M059J (cell line): ENCODE measurements around the gene SETBP1. TPM values are rescaled to one million over a fixed set of nuclear protein-coding genes. Genes with fewer than 3 reads are reported as not detected.

Experiments used
- DNase-seq: peaks from one replicate; pipeline ENCODE4 v3.0.0-alpha.2; 2012; ENCODE audit warnings: low read depth
- total RNA-seq: library from RNA; depleted of rRNA; stranded (reverse); fragments of >200 nt; shearing (Covaris generic); gene quantifications from 2 replicates; pipeline ENCODE4 v1.2.3, GENCODE V29; 2014

The SETBP1 gene
- total RNA-seq, 1 experiment from 2014 or later, result 4.1 TPM

GRCh38 chr18:44968336-44968735 lies 287.6 kb downstream of the SETBP1 start:
- no peak for DNase-seq

DNA sequence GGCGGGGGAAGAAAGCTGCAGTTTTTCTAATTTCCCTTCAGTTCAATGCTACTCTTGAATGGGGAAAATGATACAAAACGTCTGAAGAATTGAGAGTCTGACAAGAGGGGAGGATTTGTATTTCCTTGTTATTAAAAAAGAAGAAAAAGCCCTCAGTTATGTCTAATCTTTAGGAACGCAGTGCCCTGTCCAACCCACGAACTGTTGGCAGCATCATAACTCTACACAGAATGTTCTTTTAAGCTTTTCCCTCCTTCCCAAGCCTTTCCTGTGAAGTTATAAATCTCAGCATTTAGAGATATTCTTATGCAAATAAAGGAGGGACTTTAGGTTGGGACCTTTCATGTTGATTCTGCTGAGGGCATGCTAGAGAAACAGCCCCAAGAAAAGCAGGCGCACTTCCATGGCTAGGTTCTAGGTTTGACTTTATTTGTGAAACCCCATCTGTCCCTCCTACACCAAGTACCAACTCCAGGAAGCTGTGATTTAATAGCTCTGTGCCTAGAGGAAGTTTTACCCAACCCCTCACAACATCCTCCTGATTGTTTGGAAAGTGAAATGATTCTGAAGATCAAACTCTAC lies 288.6 kb downstream of the SETBP1 start:
- no peak for DNase-seq

GRCh38 chr18:44973282-44973681 lies 292.6 kb downstream of the SETBP1 start:
- no peak for DNase-seq

DNA sequence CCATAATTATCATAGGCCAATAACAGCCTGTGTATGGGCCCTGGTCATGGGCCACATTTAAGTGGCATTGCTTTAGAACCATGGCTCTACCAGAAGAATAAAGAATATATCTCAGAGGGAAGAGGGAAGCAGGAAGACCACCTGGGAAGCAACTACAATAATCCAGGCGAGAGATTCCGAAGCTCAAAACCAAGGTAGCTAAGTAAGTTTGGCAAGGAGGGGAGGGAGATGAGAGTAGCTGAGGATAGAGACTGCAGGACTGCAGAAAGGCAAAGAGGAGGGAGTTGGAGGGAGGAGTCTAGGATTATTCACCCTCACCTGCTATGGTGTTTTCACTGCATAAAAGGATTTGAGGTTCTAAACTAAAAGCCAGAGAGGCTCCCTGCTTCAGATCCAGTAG lies 293.5 kb downstream of the SETBP1 start:
- no peak for DNase-seq

GRCh38 chr18:44977856-44978255 lies 297.2 kb downstream of the SETBP1 start:
- no peak for DNase-seq

DNA sequence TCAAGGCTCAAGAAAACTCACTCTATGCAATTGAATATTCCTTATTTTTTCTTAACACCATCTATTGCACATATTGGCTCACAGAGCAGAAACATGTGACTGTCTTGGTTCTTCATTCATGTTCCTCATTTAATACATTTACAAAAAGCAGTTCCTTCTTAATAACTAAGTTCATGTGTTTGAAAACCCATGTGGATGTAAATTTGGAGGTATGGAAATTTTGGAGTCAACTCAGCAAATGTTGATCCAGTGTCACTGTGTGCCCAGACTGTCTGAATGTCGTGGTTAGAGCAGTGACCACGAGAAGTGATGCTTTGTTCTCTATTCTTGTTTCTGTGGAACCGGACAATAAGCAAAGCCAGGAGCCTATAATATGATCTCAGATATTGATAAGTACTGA lies 299.1 kb downstream of the SETBP1 start:
- DNase-seq, result no peak

- DNase-seq, result no peak
Measured at GRCh38 chr18:44981121-44981520, 300.4 kb downstream of the SETBP1 start.

GRCh38 chr18:44986933-44987332 lies 306.2 kb downstream of the SETBP1 start:
- no peak for DNase-seq

DNA sequence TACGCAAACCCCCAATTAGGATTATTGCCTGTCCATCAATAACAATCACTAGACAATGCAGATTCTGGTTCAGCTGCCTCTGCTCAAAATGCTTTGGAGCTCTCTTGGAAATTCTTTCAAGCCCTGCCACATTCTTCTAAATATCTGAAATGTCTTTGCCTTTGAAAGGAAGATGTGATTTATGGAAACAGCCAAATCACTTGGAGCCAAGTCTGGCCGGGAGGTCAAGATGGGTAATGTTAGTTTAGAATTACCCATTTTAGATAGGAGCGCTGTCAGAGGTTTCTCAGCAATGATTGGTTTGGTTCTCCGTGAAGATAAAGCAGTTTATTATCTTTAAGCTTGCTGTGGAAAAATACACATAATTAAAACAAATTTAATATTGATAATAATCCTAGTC lies 306.7 kb downstream of the SETBP1 start:
- no peak for DNase-seq

- DNase-seq, result no peak
Measured at GRCh38 chr18:44988821-44989587, 308.3 kb downstream of the SETBP1 start.

DNA sequence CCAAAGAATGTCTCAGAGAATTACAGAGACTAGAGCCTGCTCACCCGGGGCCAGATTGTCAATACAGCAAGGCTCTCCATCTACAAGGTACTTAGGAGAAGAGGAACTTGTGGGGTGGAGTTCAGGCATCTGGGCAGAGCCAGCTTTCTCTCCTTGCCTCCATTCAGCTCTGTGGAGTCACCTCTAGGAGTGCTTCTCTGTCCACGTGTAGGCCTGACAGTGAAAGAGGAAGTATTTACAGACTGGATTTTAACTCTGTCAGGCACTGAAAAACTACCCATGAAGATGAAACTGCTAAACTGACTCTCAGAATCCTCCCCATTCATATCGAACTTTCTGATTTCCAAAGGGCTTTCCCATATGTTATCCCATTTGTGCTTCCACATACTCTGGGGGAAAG lies 315.6 kb downstream of the SETBP1 start:
- DNase-seq, result no peak

DNA sequence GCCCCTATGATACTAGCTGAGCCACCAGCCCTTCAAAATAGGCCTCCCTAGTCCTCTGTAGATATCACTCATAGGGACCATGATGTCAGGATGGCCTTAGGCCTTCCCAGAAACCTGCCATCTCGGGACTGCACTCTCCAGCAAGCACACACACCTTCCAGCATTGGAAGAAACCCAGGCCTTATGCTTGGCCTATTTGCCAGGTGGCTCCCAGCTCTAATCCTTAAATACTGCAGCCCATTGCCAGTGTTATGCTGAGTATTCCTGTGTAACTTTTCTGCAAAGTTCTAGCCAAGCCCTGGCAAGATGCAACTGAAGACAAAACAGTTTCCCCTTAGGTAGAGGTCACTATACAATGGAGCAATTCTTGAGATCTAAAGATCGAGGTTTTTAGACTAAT lies 316.5 kb downstream of the SETBP1 start:
- DNase-seq, result no peak

DNA sequence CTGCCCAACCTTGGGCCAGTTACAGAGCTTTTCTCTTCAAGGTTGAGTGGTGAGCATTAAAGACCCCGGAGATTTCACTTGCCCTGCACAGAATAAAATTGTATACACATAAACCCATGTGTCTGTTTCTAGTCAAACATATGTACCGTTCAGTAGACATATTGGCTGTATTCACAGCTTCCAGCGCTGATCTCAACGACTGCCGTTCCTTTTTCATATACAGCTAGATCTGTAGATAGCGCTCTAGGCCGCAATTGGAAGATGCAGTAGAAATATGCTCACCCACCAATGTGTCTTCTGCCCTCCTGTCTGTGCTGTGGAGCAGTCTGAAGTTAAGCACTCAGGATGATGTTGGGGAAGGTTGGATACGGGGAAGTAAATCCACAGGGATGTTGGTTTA lies 317.7 kb downstream of the SETBP1 start:
- DNase-seq, result no peak

DNA sequence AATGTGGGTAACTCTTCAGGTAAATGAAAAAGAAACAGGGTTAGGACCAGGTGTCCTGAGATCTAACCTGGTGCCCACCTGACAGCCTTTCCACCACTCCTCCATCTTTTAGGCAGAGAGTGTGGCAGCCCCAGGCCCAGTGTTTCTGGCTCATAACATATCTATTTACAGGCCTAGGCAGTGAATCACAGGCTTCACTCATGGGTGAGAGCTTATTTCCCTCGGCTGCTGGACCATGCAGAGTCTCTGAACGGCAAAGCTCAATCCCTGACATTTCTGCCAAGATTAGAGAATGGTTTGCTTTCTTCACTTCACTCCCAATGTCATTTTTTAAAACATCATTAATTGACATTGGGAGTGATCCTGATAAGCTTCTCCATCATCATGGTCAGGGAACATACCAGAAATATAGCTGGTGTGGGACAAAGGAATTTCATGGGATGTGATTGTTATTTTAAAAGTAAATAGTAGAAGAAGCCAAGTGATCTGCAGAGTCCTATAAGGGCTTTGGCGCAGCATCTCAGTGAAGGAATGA lies 323.9 kb downstream of the SETBP1 start:
- DNase-seq, result no peak

DNA sequence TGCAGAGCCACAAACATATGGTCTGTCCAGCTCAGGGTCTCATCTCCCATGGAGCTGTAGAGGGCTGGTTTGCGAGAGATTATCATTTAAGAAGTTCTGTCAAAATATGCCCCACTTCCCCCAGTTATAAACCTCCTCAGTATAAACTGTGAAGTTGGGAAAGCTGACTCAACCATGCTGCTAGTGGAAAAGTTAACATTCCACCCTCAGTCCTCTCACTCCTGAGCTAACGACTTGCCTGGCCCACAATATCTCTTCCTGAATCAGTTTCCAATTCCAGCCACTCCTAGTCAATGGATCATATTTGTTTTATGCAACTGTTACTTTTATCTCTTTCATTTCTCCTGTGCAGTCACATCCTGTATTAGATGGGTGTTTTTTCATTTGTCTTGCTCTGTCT lies 326.2 kb downstream of the SETBP1 start:
- DNase-seq, result no peak

GRCh38 chr18:45007531-45007930 lies 326.8 kb downstream of the SETBP1 start:
- no peak for DNase-seq

- DNase-seq, result no peak
Measured at GRCh38 chr18:45008694-45009413, 328.2 kb downstream of the SETBP1 start.

DNA sequence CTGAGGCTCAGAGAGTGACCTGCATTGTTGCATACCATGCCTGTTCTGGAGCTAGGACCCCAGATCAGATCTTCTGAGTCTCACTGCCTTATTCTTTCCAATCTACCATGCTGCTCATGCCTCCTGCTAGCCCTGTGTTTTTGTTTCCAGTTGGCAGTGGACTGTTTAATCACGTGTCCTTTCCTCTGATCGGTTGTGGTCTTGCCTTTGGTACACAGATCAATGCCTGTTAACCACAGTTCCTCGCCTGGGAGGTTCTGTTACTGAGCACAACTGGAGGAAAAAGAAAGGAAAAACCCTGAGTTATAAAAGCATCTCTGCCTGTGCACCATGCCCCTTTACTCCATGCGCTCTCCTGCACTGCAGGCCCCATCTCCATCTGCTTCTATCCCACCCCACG lies 329.1 kb downstream of the SETBP1 start:
- no peak for DNase-seq

DNA sequence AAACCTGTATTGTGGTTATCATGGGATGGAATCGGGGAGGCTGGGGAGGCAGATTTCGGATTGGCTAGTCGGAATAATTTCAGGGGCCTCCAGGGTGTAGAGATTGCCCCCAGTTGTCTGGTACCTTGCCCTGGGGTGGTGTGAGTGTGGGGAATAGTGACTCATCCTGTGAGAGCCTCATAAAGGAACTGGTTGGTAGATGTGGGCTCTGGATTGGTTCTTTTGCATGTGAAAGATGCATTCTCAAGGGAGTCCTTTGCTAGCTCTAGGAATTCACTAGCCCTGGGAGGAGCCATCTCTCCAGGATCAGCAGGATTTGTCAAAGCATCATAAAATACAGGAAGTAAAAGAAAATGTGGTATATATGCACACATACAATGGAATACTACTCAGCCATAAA lies 331.6 kb downstream of the SETBP1 start:
- DNase-seq, result peak; percentile 73

- peak; percentile 92 for DNase-seq
Measured at GRCh38 chr18:45014047-45014501, 333.4 kb downstream of the SETBP1 start.

- DNase-seq, result no peak
Measured at GRCh38 chr18:45015788-45016128, 335.1 kb downstream of the SETBP1 start.

GRCh38 chr18:45019469-45019868 lies 338.8 kb downstream of the SETBP1 start:
- no peak for DNase-seq

GRCh38 chr18:45023519-45023918 lies 342.8 kb downstream of the SETBP1 start:
- DNase-seq, result no peak
